Head of caudate nucleus (tissue), 42 donors: Measurements from ENCODE around the gene UBE2L3.
A peak's percentile ranks its signal among the peaks of the same experiment; 100 is the strongest.
"Not testable (repeated sequence)": the region's sequence is repeated elsewhere in the genome, so short reads cannot be mapped to it uniquely, and the experiment has no call there.

Source experiments
- DNase-seq, 42 donors: peaks; one replicate each; pipeline versions ENCODE4 v3.0.0 to v3.0.0-alpha.2; 2020 to 2021; ENCODE audit warnings: mixed read lengths in 7 of 42
- intact Hi-C: fragments of 100-400 bp; cut with DNase I; formaldehyde crosslinking; loops from one replicate; pipeline ENCODE4 v1.15.0; 2022

The UBE2L3 gene

GRCh38 chr22:21635771-21636510, 68.4 kb downstream of the UBE2L3 start:
- DNase-seq: no peak
- intact Hi-C loops: no loop called here

GRCh38 chr22:21636629-21637218, 69.2 kb downstream of the UBE2L3 start:
- intact Hi-C loops: no loop called here
- no peak for DNase-seq

- DNase-seq, intact Hi-C loops: not testable (repeated sequence)
Measured at GRCh38 chr22:21637450-21637849, 69.9 kb downstream of the UBE2L3 start.

GRCh38 chr22:21639359-21639758, 71.8 kb downstream of the UBE2L3 start:
- no peak for DNase-seq

GRCh38 chr22:21640810-21641209, 73.3 kb downstream of the UBE2L3 start:
- intact Hi-C loops: no loop called here
- no peak for DNase-seq

More at GRCh38 chr22:21639359-21639758, 71.8 kb downstream of the UBE2L3 start:
- intact Hi-C loops: no loop called here

- DNase-seq: peak in 26 of 42 donors; percentile 25 to 79 (median 42)
- intact Hi-C loops: no loop called here
Measured at GRCh38 chr22:21641417-21641788, 73.9 kb downstream of the UBE2L3 start.

- intact Hi-C loops: no loop called here
- peak; percentile 95 to 100 (median 99) for DNase-seq
Measured at GRCh38 chr22:21641789-21642583, 74.5 kb downstream of the UBE2L3 start, which contains the start of gene SDF2L1. SDF2L1 (plus strand) TSS chr22:21642302; CDS start chr22:21642337, 35 bp downstream.

GRCh38 chr22:21642584-21643448, 75.3 kb downstream of the UBE2L3 start:
- DNase-seq: peak in 39 of 42 donors; percentile 40 to 80 (median 60)
- intact Hi-C loops: no loop called here

- intact Hi-C loops: no loop called here
- no peak for DNase-seq
Measured at GRCh38 chr22:21643533-21644357, 76.2 kb downstream of the UBE2L3 start.

GRCh38 chr22:21645513-21645912, 78.0 kb downstream of the UBE2L3 start:
- DNase-seq, intact Hi-C loops: not testable (repeated sequence)

GRCh38 chr22:21646608-21647590, 79.4 kb downstream of the UBE2L3 start:
- intact Hi-C loops: no loop called here

GRCh38 chr22:21650280-21650679, 82.8 kb downstream of the UBE2L3 start:
- no peak for DNase-seq
- intact Hi-C loops: no loop called here

More at GRCh38 chr22:21646608-21647590, 79.4 kb downstream of the UBE2L3 start:
- DNase-seq: peak in 41 of 42 donors; percentile 41 to 92 (median 77)

GRCh38 chr22:21650823-21651520, 83.5 kb downstream of the UBE2L3 start:
- intact Hi-C loops: no loop called here

GRCh38 chr22:21651521-21652009, 84.1 kb downstream of the UBE2L3 start:
- DNase-seq: peak in 2 of 42 donors; percentile 28 to 43
- intact Hi-C loops: no loop called here

More at GRCh38 chr22:21650823-21651520, 83.5 kb downstream of the UBE2L3 start:
- DNase-seq: no peak

- intact Hi-C loops: no loop called here
- peak; percentile 76 to 94 (median 88) for DNase-seq
Measured at GRCh38 chr22:21652010-21652546, 84.6 kb downstream of the UBE2L3 start.
